Hematopoietic multipotent progenitor cell treated with erythropoietin and hydrocortisone succinate and interleukin-3 and kit ligand, for 8 days (in vitro differentiated cells): ENCODE data around the gene PHKB.
"Not testable (repeated sequence)": the region's sequence is repeated elsewhere in the genome, so short reads cannot be mapped to it uniquely, and the experiment has no call there.

Source experiments
- DNase-seq: peaks from one replicate; pipeline ENCODE4 v3.0.0-alpha.2; 2015

Gene PHKB

DNA sequence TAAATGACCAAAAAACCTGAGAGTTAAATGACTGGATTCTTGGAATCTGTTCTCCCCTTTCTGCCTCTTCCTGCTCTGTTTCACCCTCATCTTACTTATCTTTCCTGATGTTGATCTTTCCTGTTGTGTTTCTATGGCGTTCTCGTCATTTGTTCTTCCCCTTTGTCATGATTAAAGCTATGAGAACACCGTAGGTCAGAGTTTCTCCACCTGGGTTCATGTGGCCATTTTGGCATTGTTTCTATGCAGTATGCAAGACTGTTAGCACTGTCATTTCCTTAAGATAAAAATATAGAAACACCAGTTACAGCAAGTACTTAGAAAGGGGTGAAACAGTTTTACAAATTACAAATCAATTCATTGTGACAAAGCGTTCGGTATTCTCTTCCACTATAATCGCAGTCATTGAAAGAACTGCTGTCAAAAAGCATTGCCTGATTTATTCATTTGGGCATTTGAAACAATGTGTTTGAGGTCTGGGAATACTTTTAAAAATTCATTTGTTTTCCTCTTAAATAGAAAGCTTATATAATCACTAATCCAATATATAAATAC lies 166.0 kb downstream of the PHKB start:
- no peak for DNase-seq

DNA sequence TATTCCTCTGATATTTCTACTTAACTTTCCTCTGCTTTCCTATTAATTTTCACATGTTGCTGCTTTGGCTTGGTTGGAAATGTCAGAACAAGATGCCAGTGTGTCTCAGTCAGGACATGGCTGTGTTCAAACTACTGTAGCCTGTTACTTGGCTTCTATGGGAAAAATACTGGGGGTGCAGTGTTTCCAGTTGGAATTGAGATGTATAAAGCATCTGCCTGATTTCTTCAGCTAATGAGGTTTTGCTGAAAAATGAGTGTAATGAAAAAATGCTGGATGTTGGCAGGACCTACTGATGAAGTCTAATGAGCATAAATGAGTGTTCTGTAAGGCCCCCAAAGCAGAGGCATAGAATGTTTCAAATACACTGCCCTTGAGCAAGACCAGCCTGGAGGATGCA lies 166.6 kb downstream of the PHKB start:
- no peak for DNase-seq

DNA sequence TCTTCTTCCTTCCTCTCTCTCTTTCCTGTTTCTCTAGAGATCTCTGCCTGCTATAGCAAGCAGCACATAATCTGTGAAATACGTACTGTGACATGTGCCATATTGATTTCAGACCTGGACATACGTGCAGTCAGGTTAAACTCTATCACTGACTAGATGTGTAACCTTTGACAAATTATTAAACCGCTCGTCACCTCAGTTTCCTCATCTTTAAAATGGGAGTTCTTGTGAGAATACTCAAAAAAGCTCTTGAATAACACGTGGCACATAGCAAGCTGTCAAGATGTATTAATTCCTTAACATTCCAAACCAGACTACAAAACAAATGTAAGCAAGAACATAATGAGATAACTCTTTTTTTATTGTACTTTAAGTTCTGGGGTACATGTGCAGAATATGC lies 170.0 kb downstream of the PHKB start:
- no peak for DNase-seq

DNA sequence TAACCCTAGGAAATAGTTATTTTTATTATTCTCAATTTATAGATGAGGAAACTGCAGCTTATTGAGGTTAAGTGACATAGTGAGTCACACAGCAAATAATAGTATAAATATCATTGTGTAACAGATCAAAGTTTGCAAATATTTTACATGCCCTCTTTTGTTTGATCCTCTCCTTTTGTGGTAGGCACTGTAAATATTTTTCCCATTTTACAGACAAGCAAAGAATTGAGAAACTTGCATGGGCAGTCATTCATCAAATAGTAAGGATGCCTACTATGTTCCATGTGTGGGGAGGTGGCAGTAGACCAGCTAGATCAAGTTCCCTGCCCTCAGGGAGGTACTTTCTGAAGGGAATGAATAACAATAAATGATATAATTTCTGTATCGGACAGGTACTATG lies 173.0 kb downstream of the PHKB start:
- no peak for DNase-seq

DNA sequence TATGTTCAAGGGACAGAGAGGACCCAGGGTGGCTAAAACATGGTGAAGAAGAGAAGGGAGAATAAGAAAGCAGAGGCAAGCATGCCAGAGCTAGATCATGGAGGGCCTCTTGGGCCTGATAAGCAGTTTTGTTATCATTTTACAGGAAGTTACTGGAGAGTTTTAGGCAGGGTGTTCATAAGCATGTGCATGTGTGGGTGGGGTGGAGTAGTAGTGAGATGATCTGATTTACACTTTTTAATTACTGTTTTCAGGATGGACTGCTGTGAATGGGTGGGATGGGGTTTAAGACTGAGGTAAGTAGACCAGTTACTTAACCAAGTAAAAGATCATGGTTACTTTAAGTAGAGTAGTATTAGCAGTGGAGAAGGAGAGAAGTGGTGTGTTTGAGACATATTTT lies 173.6 kb downstream of the PHKB start:
- DNase-seq: no peak

DNA sequence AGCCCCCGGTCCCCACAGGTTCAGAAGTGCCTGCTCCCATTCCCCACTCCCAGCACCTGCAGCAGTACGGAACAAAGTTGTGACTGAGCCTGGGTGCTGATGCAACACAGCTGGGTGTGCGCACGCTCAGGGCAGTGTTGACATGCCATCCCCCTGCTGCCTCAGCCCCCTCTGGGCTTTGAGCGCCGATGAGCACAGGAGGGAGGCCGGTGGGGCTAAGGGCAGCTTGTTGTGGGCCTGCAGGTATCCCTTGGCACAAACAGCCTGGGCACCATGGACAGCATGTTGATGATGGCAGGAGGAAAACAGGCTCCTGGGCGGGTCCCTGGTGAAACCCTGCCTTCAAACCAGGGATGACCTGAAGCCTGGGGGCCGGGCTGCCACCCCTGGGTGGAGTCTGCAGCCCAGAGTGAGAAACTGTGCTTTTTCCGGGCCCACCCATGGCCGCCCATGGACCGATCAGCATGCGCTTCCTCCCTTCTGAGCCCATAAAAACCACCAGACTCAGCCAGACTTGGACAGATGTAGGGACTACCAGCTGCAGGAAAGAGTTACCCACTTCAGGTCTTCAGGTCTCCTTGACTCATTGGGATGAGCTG lies 175.5 kb downstream of the PHKB start:
- DNase-seq: no peak

DNA sequence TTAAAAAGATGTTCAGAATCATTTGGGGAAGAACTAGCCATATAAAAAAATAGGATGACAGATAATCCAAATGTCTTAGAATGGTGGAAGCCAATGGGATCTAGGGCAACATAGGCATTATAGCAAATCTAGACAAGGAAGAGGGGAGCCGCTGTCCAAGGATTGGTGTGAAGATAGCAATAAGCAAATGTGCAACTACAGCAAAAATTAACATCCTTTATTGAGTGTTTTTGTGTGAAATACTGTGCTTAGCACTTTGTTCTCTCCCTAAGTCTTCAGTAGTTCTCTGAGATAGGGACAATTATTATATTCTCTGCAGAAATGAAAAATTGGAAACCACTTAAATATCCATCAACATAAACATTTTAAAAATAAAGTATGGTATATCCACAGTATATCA lies 177.0 kb downstream of the PHKB start:
- no peak for DNase-seq

DNA sequence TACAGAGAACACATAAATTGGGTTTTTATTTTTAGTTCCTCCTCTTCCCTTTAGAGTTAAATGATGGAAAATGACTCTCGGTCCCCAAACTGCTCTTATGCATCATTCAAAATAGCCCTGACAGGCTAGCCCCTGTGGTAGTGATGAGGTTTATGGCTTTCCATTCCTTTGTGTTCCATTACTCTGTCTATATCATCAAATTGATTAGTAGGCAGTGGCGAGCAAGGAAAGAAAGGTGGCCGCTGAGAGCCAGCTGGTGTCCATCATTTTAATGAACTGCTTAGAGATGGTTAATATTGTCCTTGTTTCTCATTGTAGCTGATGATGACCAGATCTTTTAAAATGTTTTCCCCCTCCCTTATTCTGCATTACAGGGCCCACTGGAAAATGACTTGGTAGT lies 179.5 kb downstream of the PHKB start:
- DNase-seq: no peak

DNA sequence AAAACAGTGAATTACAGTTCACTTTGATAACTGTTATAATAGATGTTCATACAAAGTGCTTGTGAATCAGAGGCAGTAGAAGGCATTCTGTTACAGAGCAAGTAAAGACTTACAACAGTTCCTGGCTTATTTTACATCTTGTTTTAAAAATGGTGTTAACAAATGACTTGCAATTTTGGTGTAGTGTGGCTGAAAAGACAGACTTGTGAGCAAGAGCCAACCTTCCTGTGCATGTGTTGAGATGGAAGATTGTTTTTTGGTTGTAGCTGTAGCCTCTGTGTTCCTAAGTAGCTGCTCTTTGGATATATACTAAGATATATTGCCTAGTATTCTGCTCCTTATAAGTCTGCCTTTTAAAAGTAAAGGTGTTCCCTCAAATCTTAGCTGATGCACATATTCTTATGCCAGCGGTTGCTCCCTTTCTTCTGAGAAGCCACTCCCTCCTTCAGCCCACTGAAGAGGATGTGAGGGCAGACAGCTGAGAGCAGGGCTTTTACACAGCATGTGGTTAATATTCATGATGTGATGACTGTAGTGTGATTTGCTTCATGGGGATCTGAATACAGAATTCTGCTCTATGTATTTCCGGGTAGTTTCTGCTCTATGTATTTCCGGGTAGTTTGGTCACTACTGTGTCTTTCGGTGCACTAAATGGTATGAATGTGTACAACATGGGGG lies 182.3 kb downstream of the PHKB start:
- no peak for DNase-seq

DNA sequence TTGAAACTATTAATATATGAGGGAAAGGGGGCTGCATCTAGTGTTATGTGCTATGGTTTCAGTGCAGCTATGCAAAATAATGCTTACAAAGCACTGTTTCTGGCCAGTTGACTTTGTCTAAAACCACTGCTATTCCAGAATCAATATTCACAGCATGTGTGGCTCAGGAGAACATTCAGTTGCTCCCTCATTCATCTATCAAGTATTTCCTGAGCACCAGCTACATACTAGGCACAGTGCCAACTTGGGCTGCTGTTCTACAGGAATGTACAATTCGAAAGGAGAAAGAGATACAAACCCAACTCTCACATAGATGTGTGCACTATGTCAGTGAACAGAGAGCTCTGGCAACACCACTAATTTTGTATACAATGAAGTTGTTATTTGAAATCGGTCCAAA lies 183.0 kb downstream of the PHKB start:
- peak; percentile 10 for DNase-seq

DNA sequence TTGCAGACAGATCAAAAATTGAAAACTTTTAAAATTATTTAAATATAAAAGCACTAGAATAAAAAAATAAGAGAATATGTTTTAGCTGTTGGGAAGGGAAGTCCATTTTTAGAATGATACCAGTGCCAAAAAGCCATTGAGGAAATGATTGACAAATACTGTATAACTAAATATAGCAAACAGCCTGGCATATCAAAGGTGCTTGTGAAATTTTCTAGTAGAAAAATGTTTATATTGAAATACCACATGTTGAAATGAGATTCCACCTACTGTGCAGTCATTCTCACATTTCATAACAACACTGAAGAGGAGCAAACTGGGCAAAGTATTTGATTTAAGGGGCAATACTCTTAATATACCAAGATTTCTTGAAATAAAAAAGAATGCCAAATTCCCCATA lies 183.5 kb downstream of the PHKB start:
- DNase-seq: no peak

DNA sequence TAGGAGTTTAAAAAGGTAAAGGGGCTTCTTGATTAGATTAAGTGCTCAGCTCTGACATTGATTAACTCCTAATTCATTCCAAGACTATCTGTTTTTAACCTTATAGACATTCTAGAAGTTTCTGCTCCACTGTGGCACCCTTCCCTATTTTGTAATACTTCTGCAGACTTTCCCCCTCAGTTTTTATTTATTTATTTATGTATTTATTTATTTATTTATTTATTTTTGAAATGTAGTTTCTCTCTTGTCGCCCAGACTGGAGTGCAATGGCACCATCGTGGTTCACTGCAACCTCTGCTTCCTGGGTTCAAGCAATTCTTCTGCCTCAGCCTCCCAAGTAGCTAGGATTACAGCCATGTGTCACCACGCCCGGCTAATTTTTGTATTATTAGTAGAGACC lies 185.8 kb downstream of the PHKB start:
- DNase-seq: no peak

DNA sequence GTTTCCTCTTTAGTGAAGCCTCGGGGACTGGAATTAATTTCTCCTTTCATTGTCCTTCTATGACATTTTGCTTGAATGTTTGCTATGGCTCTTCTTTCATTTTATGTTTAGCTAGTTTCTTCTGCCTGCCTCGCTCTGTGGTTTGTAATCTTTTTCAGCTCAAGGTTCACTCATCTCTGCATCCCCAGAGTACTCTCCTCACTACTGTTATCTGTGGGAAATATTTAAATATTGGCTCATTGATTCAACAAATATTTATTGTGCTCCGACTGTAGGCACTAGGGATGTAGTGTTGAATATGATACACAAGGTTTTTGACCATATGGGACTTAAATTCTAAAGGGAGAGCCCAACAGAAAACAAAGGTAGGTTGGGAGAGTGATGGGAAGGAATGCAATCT lies 195.9 kb downstream of the PHKB start:
- no peak for DNase-seq

DNA sequence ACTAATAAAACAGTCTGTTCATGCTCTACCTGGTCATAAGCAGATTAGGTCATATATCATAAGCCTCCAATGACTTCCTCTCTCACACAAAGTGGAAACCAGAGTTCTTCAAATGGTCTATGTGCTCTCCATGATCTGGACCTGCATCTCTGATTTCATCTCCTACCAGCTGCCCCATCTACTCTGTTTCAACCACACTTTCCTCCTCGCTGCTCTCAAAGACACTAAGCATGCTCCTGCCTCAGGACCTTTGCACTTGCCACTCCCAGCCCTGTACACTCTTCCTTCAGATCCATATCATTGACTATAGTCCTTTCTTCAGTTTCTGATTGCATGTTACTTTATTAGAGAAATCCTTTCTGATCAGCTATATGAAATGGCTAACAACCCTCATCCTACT lies 196.8 kb downstream of the PHKB start:
- DNase-seq: no peak

DNA sequence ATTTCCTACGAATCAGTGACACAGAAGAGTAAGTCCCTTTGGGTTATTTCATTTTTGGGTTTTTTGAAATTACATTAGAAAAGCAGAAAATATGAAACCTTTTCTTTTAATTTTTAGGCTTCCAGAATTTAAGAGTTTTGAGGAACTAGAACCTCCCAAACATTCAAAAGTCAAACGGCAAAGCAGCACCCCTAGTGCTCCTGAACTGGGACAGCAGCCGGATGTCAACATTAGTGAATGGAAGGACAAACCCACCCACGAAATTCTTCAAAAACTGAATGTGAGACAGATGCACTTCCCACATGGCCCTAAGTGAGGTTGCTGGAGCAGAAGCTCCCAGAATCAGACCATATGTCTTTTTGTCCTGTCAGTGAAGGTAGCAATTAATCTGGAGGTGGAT lies 199.4 kb downstream of the PHKB start:
- DNase-seq: no peak

DNA sequence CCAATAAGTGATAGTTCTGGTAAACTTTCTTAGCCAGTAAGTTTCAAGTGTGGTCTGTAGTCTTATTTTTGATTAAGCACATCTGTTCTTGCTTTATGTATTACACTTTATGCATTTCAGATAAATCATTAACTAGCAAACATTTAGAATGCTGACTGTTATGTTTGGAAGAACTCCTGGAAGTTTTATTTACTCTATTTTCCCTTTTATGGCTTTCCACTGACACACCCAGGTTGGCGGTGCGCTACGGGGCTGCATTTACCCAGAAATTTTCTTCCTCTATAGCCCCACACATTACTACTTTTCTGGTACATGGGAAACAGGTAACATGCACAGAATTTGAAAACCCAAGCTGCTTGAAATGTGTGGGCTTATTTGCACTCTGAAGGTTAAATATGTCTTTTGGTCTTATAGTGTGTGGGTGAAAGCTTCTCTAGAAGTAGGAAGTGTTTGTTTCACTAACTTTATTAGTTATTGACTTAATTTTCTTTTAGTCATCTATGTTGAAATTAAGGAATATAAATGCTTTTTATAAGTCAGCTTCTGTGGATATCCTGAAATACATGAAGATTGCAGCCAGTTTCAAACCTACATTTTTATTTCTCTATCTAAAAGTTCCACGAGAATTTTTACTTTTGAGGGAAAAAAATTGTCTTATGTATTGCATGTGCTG lies 203.7 kb downstream of the PHKB start:
- no peak for DNase-seq

DNA sequence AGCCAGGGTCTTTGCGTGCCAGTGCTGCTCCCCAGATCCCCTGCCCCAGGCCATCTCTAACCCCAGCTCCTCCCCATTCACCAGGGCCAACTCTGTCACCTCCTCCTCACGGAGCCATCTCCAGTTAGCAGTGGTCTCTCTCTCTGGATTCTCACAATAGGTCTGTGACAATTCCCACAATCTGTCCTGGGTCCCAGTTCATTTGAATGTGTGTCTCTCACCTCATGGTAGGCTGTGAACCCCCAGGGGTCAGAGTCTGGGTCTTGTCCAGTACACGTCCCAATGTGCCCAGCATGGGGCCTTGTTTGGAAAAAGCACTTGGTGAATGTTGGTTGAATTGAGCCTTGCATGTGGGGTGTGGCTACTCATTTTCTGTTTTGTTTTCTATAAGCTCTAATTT lies 205.3 kb downstream of the PHKB start:
- DNase-seq: no peak

DNA sequence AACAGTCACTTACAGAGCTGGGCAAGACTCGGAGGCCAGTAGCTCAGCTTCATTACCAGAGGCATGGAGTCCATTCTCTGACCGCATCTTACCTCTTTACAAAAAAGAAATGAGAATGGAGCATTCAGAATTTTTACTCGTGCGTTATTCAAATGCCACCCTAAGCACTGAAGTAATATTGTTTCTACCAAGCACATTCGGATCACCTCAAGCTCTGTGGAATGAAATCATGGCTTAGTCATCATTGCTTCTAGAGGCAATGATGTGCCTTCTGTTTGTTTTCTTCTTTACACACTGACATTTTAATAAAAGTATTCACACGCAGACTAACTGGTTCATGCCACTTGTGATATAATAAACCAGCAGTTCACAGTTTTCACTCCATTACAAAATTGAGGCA lies 206.8 kb downstream of the PHKB start:
- DNase-seq: no peak

DNA sequence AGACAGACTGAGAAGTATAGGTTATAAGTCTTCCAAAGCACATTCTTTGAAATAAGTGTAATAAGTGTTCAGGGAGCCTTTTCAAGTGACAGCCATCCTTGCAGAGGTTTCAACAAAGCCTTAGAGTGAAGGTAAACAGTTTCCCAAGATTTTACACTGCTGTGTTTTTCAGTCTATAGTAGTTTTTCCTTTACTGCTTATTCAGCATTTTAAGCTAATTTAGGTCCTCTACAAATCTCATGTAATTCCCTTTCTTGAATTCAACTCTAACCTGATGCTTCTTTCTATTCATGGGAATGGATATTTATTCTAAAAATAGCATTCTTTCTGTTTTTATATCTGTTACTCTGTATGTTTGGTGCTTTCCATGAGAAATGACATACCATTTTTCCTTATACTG lies 211.3 kb downstream of the PHKB start:
- DNase-seq: no peak

DNA sequence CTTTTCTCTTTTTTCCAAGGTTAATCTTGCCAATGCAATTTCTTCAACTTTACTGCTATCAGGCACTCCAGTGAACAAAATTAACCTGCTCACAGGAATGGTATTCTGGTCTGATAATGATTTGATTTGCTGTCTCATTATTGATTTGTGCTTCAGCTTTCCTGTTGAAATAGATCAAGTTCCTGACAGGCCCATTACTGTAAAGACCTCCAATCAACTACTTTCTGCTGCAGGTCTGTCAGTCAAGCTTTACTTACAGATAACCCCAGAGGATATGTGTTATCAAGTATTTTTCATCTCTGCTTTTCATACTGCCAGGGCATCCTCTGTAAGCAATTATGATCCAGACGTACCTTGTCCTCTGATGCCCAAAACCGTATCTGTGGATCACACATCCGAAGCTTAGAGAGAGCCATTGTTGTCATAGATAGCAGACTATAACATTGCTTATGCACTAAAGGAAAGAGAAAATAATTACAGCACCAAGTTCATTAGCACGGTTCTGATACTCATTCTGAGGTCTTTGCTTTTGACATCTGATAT lies 215.6 kb downstream of the PHKB start:
- DNase-seq: no peak

DNA sequence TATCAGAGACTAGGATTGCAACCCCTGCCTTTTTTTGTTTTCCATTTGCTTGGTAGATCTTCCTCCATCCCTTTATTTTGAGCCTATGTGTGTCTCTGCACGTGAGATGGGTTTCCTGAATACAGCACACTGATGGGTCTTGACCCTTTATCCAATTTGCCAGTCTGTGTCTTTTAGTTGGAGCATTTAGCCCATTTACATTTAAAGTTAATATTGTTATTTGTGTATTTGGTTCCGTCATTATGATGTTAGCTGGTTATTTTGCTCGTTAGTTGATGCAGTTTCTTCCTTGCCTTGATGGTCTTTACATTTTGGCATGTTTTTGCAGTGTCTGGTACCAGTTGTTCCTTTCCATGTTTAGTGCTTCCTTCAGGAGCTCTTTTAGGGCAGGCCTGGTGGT lies 220.4 kb downstream of the PHKB start:
- not testable (repeated sequence) for DNase-seq

DNA sequence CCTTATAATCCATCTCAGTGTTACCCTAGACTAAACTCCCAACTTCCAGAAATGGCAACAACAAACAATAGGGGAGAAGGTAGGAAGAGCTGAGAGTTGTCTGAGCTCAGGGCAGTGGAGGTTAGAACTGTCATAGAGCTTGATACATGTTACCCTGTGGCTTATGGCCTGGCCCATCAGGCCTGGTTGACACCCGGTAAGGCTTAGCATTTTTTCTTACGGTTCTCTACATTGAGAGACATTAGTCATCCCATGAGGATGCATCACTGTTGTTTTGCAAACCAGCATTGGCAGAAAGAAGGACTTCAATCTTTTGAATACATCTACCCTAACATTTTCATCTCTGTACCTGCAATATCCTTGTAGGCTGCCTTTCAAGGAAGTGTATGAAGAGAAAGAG lies 226.6 kb downstream of the PHKB start:
- DNase-seq: no peak

DNA sequence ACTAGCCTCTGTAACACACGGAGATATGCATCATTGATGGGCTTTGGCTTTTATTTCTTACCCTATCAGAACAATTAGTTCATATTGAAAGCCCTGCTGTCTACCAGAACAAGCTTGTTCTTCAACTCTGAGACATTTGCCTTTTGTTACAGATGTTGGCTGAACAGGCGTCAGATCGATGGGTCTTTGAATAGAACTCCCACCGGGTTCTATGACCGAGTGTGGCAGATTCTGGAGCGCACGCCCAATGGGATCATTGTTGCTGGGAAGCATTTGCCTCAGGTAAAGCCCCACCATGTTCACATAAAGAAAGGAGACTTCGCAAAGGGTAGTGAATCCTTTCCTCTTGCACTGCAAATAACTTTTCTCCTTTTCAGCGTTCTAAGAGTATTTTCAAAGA lies 232.1 kb downstream of the PHKB start:
- DNase-seq: no peak

DNA sequence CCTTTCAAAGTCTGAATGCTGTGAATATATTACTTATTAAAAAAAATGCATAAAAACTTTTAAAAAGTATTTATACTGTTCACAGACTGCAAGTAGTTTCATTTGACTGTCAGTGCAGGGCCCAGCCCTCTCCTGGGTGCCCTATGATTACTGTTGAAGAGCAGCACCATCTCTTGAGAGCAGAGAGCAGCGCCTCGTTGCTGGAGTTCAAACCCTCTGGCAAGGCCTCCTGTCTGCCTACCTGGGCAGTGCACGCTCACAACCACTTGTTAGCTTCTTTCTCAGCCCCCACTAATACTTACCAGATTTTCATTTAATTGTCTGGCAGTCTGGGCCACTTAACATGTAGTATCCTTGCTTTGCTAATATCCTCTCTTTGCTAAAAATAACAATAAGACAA lies 233.4 kb downstream of the PHKB start:
- no peak for DNase-seq
